Right ventricle myocardium inferior (tissue), 1 donor: Measurements from ENCODE around the gene KCNJ9. TPM values are rescaled to one million over a fixed set of nuclear protein-coding genes. Genes with fewer than 3 reads are reported as not detected.

Experiments used
- ATAC-seq: fragments of 200-7000 bp; cut with Tn5 transposase; one replicate; pipeline ENCODE4 v1.9.1; 2020; ENCODE audit warnings: mild to moderate bottlenecking, moderate library complexity
- DNase-seq: peaks from one replicate; pipeline ENCODE4 v3.0.0; 2021; ENCODE audit errors: missing footprints
- intact Hi-C: fragments of 100-400 bp; cut with DNase I; formaldehyde crosslinking; loops from one replicate; pipeline ENCODE4 v1.11.0; 2022
- total RNA-seq: library from RNA; stranded (reverse); fragmentation: NEBNext Ultra II Directional; extraction: Animal tissue kit (Norgen Biotek cat#: 25700); gene quantifications from one replicate; pipeline ENCODE4 v1.2.1, GENCODE V29; 2021
- donor health status: DM: no; HTN: yes; CAD: no; lungs with severe emphysema.

Gene KCNJ9
- total RNA-seq, 1 donor from 2014 or later, result not detected

DNA sequence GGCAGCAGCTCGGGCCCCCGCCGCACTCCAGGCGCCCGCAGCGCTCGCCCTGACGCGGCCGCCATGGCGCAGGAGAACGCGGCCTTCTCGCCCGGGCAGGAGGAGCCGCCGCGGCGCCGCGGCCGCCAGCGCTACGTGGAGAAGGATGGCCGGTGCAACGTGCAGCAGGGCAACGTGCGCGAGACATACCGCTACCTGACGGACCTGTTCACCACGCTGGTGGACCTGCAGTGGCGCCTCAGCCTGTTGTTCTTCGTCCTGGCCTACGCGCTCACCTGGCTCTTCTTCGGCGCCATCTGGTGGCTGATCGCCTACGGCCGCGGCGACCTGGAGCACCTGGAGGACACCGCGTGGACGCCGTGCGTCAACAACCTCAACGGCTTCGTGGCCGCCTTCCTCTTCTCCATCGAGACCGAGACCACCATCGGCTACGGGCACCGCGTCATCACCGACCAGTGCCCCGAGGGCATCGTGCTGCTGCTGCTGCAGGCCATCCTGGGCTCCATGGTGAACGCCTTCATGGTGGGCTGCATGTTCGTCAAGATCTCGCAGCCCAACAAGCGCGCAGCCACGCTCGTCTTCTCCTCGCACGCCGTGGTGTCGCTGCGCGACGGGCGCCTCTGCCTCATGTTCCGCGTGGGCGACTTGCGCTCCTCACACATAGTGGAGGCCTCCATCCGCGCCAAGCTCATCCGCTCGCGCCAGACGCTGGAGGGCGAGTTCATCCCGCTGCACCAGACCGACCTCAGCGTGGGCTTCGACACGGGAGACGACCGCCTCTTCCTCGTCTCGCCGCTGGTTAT lies 2.8 kb downstream of the KCNJ9 start:
- peak; percentile 62 for ATAC-seq
- intact Hi-C loops, result no loop called here
- peak; percentile 82 for DNase-seq

DNA sequence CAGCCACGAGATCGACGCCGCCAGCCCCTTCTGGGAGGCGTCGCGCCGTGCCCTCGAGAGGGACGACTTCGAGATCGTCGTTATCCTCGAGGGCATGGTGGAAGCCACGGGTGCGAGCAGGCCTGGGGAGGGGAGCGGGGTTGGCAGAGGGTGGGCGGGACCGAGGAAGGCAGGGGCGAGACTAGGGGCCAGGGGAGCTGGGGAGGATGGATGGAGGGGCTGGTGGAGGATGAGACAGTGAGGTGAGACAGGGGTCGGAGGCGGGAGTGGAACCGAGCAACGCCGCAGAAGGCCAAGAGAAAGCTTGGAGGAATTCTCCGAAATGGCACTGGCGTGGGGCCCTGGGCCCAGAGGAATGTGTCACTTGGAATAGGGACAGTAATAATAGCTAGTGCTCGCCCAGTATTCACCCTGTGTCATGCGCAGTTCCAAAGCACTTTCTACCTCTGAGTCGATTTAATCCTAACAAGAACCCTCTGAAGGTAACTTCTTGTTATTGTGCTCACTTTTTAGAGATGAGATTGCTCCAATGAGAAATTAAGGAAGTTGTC lies 3.5 kb downstream of the KCNJ9 start:
- DNase-seq, result no peak
- ATAC-seq, result no peak
- intact Hi-C loops, result loop anchor here (1.0 kb wide), 1 partner anchor 39 kb away; no protein-coding TSS in a partner anchor

DNA sequence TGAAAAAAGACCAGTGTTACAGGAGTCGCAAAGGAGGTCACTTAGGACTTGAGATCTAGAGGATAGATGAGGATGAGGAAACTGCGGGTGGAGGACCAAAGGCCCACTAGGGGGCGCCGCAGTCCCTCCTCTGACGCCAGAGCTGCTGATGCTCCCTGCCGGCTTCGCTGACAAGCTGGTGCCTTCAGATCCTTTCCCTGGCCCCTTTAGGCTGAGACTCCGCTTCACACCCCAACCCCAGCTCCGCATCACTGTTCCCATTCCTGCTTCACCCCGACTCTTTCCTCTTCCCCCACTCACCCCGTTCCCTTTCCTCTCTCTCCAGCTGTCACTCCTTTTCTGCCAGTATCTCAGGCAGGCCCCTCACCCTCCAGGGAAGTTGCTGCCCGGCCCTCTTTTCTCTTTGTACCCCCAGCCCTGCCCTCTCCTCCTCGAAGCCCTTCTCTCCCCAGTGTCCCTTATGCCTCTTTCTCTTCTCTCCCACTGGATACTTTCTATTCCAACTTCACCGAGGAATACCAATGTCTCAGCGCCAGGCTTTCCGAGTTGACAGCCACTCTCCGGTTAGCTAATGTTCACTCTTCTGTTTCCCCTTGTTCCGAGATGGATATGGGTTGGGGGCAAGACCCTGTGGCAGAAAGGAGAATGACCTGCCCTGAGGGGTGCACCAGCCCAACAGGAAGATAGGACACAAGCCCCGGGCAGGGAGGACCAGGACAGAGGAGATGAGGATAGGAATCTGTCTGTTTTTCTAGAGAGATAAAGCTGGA lies 4.5 kb downstream of the KCNJ9 start:
- ATAC-seq, result peak; percentile 74
- intact Hi-C loops, result loop anchor here (1.0 kb wide), 1 partner anchor 40 kb away; no protein-coding TSS in a partner anchor

DNA sequence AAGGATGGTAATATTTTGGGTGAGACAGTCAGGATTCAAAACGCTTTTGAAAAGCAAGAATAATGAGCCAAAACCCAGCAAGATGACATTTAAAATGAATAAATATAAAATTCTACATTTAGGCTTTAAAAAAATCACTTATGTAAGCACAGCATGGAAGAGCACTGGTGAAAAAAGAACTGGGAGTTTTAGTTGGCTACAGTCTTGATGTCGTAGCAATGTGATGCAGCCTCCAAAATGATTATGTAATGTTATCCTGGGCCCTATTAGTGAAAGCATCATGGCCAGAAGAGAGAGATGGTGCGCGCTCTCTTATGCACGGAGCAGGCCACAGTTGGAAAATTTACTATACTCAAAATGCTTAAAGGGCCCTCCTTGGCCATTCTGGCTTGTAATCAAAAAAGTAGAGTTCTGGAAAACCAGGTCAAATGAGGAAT lies 5.1 kb downstream of the KCNJ9 start:
- ATAC-seq (peak; percentile 65), DNase-seq (no peak)
- intact Hi-C loops, result no loop called here

More for the DNA sequence above, 4.5 kb downstream of the KCNJ9 start:
- DNase-seq, result peak; percentile 91

DNA sequence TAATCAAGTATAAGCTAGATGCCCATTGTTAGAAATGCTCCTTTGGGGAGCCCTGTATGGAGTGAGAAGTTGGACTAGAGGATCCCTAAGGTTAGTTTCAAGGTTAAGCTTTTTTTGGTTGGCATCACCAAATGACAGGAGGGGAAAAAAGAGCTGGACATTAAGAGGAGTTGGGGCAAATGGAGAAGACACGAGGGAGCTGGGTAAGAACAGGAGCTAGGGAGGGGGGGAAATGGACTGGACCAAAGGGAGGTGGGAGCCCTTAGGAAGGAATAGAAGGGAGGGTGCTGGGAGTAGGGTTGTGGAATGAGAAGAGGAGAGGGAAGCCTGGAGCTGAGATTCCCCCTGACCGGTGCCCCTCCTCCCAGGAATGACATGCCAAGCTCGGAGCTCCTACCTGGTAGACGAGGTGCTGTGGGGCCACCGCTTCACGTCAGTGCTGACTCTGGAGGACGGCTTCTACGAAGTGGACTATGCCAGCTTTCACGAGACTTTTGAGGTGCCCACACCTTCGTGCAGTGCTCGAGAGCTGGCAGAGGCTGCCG lies 5.9 kb downstream of the KCNJ9 start:
- ATAC-seq (no peak), DNase-seq (no peak)
- intact Hi-C loops, result no loop called here

DNA sequence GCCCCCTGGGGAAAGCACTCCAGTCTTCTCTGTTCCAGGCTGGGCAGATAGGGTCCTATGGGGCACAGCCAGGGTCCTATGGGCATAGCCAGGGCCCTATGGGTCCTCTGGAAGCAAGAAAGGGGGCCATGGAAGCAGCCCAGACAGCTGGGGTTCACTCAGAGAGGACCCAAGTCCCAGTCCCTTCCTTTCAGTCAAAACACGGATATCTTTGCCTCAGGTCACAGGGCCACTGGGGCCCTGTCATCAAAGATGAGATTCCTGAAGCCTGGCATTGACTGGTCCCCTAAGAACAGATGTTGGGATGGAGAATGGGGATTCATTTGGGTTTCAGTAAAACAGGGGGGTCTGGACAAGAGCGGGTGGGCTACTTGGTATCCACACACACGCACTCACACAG lies 8.5 kb downstream of the KCNJ9 start:
- intact Hi-C loops, result no loop called here
- ATAC-seq, result no peak

DNA sequence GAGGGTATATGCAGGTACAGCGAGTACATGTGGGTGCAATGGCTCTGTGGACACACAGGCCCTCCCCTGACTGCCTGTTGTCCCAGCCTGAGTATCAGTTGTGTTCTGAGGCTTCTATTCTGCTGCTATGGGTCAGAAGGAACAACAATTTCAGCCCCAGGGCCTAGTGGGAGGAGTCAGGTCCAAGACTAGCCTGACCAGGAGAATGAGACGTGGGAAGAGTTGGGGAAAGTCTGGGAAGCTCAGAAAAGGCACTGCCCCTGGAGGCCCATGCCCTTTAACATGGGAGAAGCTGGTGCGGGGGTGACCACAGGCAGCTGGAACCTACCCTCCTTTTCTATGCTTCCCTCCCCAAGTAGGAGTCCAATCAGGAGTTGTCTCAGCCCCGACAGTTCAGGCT lies 9.4 kb downstream of the KCNJ9 start:
- ATAC-seq, result no peak
- peak; percentile 22 for DNase-seq
- intact Hi-C loops, result no loop called here

More for the DNA sequence above, 8.5 kb downstream of the KCNJ9 start:
- DNase-seq, result no peak

DNA sequence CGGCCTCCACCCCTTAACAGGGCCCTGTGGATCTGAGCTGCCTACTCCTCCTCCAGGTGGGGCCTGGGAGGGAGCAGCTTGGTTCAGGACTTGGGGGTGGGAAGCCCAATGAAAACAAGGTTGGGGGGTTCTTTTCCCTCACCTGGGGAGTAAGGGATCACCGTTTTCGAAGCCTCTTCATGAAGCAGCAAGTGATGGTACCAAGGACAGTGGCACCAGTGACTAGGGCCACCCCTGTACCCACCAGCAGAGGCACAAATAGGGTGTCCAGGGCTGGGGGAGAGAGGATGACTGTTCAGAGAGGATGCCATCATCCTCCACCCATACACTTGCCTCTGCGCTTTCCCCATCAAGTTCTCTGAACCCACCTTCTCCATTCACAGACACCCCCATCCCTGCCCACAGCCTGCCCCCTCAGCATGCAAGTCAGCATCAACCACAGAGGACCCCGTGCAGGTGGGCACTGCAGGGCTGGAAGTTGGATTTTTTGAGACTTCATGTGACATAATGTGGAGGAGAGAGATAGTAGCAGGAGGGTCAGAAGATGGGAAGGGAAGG lies 10.4 kb downstream of the KCNJ9 start:
- ATAC-seq (no peak), DNase-seq (peak; percentile 55)
- intact Hi-C loops, result no loop called here

DNA sequence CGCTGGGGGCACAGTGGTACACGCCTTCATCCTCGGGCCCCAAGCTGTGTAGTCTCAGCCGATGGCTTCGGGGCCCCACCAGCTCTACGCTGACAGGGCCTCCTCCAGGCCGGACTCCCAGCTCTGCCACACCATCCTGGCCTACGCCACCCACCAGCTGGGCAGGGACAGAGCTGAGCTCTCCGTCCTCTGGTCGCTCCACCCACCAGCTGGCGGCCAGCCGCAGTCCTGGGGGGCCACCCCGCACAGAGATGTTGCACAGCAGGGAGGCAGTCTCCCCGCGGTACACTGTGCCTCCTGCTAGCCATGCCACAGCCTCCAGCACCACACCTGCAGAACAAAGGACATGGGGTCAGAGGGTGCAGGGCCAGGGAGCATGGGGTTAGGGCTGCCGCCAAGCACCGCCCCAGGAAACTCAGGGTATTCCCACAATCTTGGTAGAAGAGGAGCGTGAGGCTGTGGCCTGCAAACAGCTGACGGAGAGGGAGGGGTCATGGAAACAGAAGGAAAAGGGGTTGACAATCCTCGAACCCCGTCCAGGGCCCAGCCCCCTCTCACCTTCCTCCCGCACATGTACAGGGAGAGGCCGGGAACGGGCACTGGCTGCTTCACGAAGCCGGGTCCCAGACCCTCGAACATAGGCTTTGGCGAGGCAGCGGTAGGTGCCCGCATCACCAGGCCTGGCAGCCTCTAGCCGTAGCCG lies 11.2 kb downstream of the KCNJ9 start:
- intact Hi-C loops, result no loop called here
- DNase-seq, result no peak
- no peak for ATAC-seq

DNA sequence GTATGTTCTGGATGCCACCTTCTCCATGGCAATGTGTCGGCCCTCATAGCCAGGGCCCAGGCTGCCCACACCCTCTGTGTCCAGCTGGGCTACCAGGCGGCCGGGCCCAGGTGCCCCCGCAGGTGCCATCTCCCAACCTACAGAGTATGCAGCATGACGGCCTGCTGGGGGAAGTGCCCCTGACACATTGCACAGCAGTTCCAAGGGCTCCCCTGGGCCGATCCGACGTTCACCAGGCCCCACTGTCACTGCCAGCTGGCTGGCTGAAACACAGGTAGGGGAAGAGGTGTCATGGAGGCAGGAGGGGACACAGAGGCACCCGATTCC lies 11.7 kb downstream of the KCNJ9 start:
- intact Hi-C loops, result no loop called here
- DNase-seq (peak; percentile 54), ATAC-seq (no peak)

DNA sequence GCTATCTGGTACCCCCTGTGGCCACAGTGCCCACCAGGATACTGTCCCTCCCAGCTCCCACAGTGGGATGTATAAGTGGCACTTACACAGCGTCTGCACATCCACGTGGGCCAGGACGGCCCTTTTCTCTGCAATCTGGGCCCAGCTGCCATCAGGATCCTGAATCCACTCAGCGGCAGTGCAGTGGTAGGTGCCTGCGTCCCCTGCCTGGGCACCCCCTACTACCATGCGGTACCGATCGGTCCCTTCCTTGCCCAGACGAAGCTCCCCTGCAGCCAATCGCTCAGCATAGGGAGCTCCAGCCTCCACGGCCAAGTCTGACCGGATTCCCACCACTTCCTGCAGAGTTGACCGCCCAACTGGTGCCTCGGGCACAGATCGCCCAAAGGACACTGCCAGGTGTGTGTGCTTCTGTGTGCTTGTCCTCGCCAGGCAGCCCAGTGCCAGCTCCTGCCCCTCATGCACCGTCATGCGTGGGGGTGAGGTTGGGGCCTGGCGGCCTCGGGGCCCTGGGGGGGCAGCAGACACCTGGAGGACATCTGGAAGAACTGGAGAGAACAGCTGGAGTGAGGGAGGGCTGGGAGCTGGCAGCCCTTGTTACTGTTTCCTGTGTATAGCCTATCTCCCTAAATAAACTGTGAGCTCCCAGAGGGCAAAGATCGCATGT lies 12.4 kb downstream of the KCNJ9 start:
- intact Hi-C loops, result no loop called here
- DNase-seq (no peak), ATAC-seq (no peak)

DNA sequence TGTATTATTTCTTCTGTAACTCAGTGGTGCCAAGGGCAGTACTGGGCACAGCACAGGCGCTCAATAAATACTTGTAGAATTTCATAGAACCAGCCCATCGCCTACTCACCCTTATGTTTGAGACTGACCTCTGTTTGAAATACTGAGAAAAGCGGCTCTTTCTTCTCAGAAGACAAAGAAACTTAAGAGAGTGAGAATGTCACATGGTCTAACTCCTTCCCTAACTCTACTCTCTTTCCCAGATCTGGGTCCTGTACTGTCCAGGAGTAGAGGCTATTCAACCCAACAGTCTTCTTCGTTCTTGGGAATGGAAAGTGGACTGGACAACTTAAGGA lies 12.9 kb downstream of the KCNJ9 start:
- intact Hi-C loops, result no loop called here
- ATAC-seq (no peak), DNase-seq (no peak)

DNA sequence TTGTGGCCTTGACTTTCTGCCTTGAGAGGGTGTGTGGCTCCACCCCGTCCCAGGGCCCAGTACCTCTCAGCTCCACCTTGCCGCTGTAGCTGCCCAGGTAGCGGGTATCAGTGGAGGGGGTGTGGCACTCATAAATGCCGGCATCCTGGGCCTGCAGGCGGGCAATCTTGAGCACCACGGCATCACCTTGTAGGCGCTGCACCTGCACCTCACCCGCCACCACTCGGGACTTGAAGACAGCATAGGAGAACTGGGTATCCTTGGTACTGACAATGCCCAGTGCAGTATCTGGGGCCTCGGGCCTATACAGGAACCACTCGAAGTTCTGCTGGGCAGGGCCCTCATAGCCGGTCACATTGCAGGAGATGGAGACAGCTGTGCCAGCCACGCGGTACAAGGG lies 13.5 kb downstream of the KCNJ9 start:
- intact Hi-C loops, result no loop called here
- ATAC-seq, result no peak
- no peak for DNase-seq

DNA sequence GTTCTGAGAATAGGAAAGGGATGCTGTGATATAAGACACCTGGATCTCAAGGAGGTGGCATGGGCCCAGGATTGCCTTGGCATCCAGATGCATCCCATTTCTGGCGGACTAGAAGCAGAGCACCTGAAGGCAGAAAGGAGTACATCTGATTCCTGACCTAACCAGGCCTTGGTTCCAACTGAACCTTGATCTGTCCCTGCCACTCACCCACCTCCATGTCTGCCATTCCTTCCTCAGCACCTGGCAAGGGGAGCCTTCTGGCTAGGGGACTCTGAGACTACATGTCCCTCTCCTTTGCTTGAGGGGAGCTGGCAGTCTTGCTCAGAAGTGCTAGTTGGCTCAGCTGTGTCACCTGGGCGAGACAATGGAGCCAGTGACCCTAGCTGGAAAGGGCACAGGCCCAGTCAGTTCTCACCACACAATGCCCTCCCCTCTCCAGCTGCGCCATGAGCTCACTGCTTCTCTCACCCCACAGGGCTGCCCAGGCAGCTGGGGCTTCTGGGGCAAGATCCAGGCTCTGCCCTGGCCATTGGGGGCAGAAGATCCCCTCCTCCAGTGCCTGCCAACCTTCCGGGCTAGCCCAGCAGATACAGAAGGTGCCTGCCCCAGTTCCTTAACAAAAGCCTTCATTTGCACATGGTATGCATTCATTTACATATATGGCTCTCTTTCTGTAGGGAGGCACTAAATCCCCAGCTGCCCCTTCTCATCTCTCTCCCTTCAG lies 14.2 kb downstream of the KCNJ9 start:
- ATAC-seq (no peak), DNase-seq (no peak)
- intact Hi-C loops, result no loop called here

DNA sequence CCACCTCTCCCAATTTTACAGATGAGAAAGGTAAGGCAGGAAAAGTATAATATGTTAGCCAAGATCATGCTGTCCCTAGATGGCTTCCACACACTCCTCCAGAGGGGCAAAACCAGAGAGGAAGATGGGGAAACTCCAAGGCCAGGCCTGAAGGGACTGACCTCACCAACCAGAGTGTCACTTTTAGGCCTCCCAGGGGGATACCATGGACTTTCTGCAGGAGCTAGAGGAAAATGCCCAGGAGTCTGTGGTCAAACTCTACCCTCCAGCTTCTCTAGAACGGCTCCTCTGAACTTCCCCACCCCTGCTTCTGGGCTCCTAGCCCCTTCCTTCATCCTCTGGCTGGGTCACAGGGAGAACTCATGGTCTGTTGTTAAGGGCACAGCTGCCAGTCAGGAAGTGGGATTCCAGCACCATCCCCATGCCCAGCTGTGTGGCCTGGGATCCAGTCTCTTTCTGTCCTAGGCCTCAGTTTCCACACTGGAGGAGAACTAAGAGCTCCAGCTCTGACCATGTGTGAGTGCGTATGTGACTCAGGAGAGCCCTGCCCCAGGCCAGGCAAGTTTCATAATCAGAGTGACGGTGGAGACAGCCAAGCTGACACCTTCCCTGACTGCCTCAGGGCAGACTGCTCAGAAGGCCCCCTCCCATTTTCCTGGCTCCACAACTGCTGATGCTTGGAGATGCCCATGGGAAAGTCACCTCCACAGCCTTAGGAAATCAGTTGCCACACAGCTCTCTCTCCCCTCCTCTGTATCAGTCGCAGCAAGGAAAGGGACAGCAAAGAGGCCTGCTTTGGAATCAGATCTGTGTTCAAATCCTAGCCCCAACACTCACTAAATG lies 15.2 kb downstream of the KCNJ9 start:
- DNase-seq, result no peak
- intact Hi-C loops, result no loop called here

DNA sequence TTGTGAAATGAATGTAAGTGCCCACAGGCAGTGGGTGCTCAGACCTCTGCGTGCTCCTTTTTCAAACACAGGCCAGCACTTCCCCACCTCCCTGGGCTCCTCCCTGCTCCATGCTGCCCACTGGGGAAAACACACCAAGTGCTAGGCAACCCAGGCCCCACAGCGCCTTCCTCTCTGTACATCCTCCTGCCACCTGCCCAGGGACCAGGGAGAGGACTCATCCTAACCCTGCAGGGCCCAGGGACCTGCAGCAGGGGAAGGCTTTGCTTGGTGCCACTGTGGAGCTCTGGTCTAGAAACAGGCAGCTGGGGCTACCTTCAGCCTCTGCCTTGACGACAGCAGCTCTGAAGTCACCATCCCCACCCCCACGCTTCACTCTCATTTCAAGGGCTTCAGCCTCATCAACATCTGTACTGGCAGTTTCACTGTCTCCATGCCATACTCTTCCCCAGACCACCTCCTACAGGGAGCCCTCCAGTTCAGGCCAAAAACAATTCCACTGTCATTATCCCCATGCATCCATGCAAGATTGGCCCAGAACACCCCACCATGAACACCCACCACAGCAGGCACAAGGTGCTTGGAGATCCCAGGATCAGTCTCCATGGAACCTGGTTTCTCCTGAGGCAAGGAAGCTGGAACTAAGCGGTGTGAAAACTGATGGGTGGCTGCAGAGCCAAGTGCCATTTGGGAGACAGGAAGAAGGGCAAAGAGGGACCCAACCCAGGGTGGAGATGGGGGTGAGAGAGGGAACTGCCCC lies 16.0 kb downstream of the KCNJ9 start:
- ATAC-seq, result no peak
- intact Hi-C loops, result no loop called here
- DNase-seq, result no peak

More for the DNA sequence above, 15.2 kb downstream of the KCNJ9 start:
- no peak for ATAC-seq
